H1 (cell line): ENCODE data around the gene ATF7IP. TPM values are rescaled to one million over a fixed set of nuclear protein-coding genes. Genes with fewer than 3 reads are reported as not detected.

Experiments
- CEBPB ChIP-seq: IDR thresholded peaks from 2 replicates; pipeline ENCODE4 v1.6.1; 2012; ENCODE audit warnings: low read depth, low read length
- MAFK ChIP-seq: IDR thresholded peaks from 2 replicates; pipeline ENCODE4 v1.6.1; 2012; ENCODE audit warnings: low read depth, mild to moderate bottlenecking, improper control_type of control experiment, low read length
- RNF2 ChIP-seq: fragments of 200-900, 300-1000 bp; sonication (generic); IDR thresholded peaks from 2 replicates; pipeline ENCODE4 v1.7.1; 2016; ENCODE audit warnings: borderline replicate concordance, low read depth, mild to moderate bottlenecking, antibody characterized with exemption, low read length; ENCODE audit not compliant: poor library complexity, severe bottlenecking; ENCODE audit errors: missing control alignments
- SRF ChIP-seq: IDR thresholded peaks from 2 replicates; pipeline ENCODE4 v1.6.1; 2011; ENCODE audit warnings: mild to moderate bottlenecking, low read depth, low read length, moderate library complexity
- TAF7 ChIP-seq: optimal IDR thresholded peaks from 2 replicates; pipeline ENCODE3; 2011; ENCODE audit warnings: low read depth, mild to moderate bottlenecking, inconsistent platforms, low read length, moderate library complexity, borderline replicate concordance
- TBP ChIP-seq: IDR thresholded peaks from 2 replicates; pipeline ENCODE4 v1.6.1; 2011; ENCODE audit warnings: low read depth, low read length, improper control_type of control experiment
- polyA plus RNA-seq, 7 experiments: library from polyadenylated mRNA; depleted of rRNA in 3 of 7; stranded (reverse) in 5 of 7; unstranded in 2 of 7; fragments of >200 nt in 5 of 7; fragments of 200-250 nt in 2 of 7; gene quantifications; 1 replicate in 5 of 7; 2 replicates in 1 of 7; 4 replicates in 1 of 7; pipeline versions ENCODE4 v1.2.1 to v1.2.3, GENCODE V29; 2011 to 2013; ENCODE audit warnings: missing spikeins in 2 of 7, mixed read lengths in 2 of 7
- total RNA-seq: library from RNA; stranded (reverse); fragmentation: NEBNext Ultra II Directional; extraction: Animal tissue kit (Norgen Biotek cat#: 25700); gene quantifications from 2 replicates; pipeline ENCODE4 v1.2.1, GENCODE V29; 2021

ATF7IP gene
- total and polyA plus RNA-seq, 2 of the 8 experiments (the other 6 are each of a cell fraction or from before 2014, with no cell fraction given), result 34.2 to 148 TPM

DNA sequence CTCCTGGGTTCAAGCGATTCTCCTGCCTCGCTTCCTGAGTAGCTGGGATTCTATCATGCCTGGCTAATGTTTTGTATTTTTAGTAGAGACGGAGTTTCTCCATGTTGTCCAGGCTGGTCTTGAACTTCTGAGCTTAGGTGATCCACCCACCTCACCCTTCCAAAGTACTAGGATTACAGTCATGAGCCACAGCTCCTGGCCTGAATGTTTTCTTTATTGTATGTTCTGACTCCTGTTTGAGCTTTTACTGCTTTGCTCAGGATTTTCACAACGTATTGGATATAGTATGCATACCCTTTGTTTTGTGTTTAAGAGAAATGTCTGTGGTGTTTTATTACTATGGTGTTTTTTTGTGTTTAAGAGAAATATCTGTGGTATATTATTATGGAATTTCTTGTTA lies 37.2 kb downstream of the ATF7IP start (continued):
- no peak for TF ChIP-seq SRF
- TF ChIP-seq TBP, result no peak
- no peak for TF ChIP-seq TAF7
- TF ChIP-seq RNF2, result no peak
- TF ChIP-seq CEBPB, result no peak
- TF ChIP-seq MAFK, result no peak
